Tibial nerve (tissue), 4 donors: ENCODE measurements around the gene JAG2.

Experiments used
- EP300 ChIP-seq, 2 donors: sonication (generic); formaldehyde crosslinking; IDR thresholded peaks; one replicate each; pipeline ENCODE4 v1.6.1; 2017; ENCODE audit warnings: antibody characterized with exemption in 2 of 2, mild to moderate bottlenecking in 1 of 2
- TF ChIP-seq, protein P1 (sequence below), 5 experiments: fragments of 200-600 bp in 3 of 5; fragments of 450-650 bp in 2 of 5; sonication (generic) in 3 of 5; IDR thresholded peaks; one replicate each; pipeline ENCODE4 v1.5.1; 2016 to 2019; ENCODE audit warnings: antibody characterized with exemption in 5 of 5, mild to moderate bottlenecking in 3 of 5, moderate library complexity in 2 of 5

DNA sequence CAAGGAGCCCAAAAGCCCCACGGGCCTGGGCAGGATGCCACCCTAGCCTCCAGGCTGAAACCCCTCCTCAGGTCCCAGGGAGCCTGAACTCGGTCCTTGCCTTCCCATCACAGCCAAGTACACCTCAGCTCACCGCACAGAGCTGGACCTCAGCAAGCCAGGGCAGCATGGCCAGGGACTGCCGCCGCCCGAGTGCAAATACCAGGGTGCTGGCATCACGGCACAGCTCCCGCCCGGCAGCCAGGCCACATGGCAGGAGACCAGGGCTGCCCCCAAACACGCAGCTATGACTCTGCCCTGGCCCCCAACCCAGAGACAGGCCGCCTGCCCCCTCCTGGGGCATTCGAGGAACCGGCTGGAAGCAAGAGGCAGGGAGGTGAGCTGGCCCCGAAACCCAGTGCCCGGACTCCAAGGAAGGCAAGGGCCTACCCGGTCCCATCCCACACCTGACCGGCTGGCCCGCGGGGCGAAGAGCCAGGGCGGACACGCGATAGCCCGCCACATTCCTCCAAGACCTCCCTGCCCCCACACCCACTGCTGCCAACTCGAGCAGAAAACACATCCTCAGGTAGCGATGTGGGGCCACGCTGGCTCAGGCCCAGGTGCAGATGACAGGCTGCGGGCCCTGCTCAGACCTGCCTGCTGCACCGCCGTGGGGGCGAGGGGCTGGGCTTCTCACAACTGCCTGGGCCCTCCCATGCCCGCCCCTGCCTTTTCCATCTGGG, 2.7 kb downstream of the JAG2 start:
- no peak for TF ChIP-seq EP300 (IDR thresholded peaks at IDR 0.05)
- TF ChIP-seq, protein P1, sequence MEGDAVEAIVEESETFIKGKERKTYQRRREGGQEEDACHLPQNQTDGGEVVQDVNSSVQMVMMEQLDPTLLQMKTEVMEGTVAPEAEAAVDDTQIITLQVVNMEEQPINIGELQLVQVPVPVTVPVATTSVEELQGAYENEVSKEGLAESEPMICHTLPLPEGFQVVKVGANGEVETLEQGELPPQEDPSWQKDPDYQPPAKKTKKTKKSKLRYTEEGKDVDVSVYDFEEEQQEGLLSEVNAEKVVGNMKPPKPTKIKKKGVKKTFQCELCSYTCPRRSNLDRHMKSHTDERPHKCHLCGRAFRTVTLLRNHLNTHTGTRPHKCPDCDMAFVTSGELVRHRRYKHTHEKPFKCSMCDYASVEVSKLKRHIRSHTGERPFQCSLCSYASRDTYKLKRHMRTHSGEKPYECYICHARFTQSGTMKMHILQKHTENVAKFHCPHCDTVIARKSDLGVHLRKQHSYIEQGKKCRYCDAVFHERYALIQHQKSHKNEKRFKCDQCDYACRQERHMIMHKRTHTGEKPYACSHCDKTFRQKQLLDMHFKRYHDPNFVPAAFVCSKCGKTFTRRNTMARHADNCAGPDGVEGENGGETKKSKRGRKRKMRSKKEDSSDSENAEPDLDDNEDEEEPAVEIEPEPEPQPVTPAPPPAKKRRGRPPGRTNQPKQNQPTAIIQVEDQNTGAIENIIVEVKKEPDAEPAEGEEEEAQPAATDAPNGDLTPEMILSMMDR (IDR thresholded peaks at IDR 0.05) = no peak
